B cell (primary cell): ENCODE measurements around the gene HSP90B1. TPM values are rescaled to one million over a fixed set of nuclear protein-coding genes. Genes with fewer than 3 reads are reported as not detected.
A peak's percentile ranks its signal among the peaks of the same experiment; 100 is the strongest.

Experiments used
- ATAC-seq: fragments of 200-7000 bp; cut with Tn5 transposase; one replicate; pipeline ENCODE4 v1.10.0; 2021; ENCODE audit warnings: low read depth, mild to moderate bottlenecking, moderate number of reproducible peaks, moderate library complexity
- CTCF ChIA-PET: fragments of 350-600 bp; sonication (Branson Sonifier 250); formaldehyde crosslinking; loops from one replicate; lab custom pipeline; 2021; ENCODE audit warnings: antibody characterized with exemption, inconsistent platforms; lab: Charles Lee
- POLR2A ChIA-PET: fragments of 350-600 bp; sonication (Branson Sonifier 250); formaldehyde crosslinking; loops from one replicate; lab custom pipeline; 2021; ENCODE audit warnings: antibody characterized with exemption; lab: Charles Lee
- DNase-seq: peaks from one replicate; pipeline ENCODE4 v3.0.0; 2013
- H2AFZ ChIP-seq: 2 replicates; pipeline ENCODE4 v1.6.1; 2012; ENCODE audit warnings: mild to moderate bottlenecking, low read depth, low read length; ENCODE audit not compliant: insufficient read depth, poor library complexity, severe bottlenecking
- H3K27ac ChIP-seq, 2 donors: 1 replicate in 1 of 2; 2 replicates in 1 of 2; pipeline ENCODE4 v1.5.1; 2012 to 2013; ENCODE audit warnings: low read length in 2 of 2, mild to moderate bottlenecking in 2 of 2, moderate library complexity in 1 of 2
- H3K27me3 ChIP-seq, 4 experiments: fragments of 200-600 bp in 1 of 4; sonication (generic) in 1 of 4; replicated peaks in 1 of 4; 1 replicate in 2 of 4; 2 replicates in 2 of 4; pipeline versions ENCODE4 v1.6.1 to v1.7.0; 2013 to 2016; ENCODE audit warnings: low read length in 3 of 4, mild to moderate bottlenecking in 2 of 4, mixed read lengths in 1 of 4, moderate library complexity in 1 of 4; ENCODE audit not compliant: insufficient read depth in 4 of 4, control insufficient read depth in 3 of 4; ENCODE audit errors: control extremely low read depth in 1 of 4
- H3K36me3 ChIP-seq, 2 experiments: replicated peaks in 1 of 2; 1 replicate in 1 of 2; 2 replicates in 1 of 2; pipeline versions ENCODE4 v1.6.1 to v1.7.1; 2013; ENCODE audit warnings: low read length in 1 of 2; ENCODE audit not compliant: insufficient read depth in 2 of 2, control insufficient read depth in 1 of 2; ENCODE audit errors: control extremely low read depth in 1 of 2, extremely low read depth in 1 of 2
- H3K4me1 ChIP-seq, 2 donors: fragments of 200-600 bp in 1 of 2; sonication (generic) in 1 of 2; 1 replicate in 1 of 2; 2 replicates in 1 of 2; pipeline versions ENCODE4 v1.5.1 to v1.6.1; 2013 to 2017; ENCODE audit warnings: low read length in 2 of 2; ENCODE audit not compliant: control insufficient read depth in 2 of 2, insufficient read depth in 2 of 2
- H3K4me2 ChIP-seq: replicated peaks from 2 replicates; pipeline ENCODE3; 2012; ENCODE audit warnings: mild to moderate bottlenecking, low read depth, low read length; ENCODE audit not compliant: poor library complexity, severe bottlenecking
- H3K4me3 ChIP-seq, 5 experiments: fragments of 200-600 bp in 1 of 5; sonication (generic) in 1 of 5; 1 replicate in 3 of 5; 2 replicates in 2 of 5; pipeline versions ENCODE4 v1.5.1 to v1.7.0; 2011 to 2016; ENCODE audit warnings: low read length in 4 of 5, mild to moderate bottlenecking in 4 of 5, low read depth in 2 of 5, control low read depth in 1 of 5, moderate library complexity in 1 of 5; ENCODE audit not compliant: insufficient read depth in 1 of 5; ENCODE audit errors: control extremely low read depth in 1 of 5, extremely low read depth in 1 of 5
- H3K79me2 ChIP-seq: fragments of 200-600 bp; sonication (generic); one replicate; pipeline ENCODE4 v1.6.0; 2016; ENCODE audit warnings: low read length; ENCODE audit not compliant: control insufficient read depth, insufficient read depth
- H3K9ac ChIP-seq: fragments of 200-600 bp; sonication (generic); 2 replicates; pipeline ENCODE4 v1.6.1; 2017; ENCODE audit warnings: mild to moderate bottlenecking, low read length, moderate library complexity
- H3K9me3 ChIP-seq, 3 donors: one replicate each; pipeline versions ENCODE4 v1.6.1 to v1.7.1; 2013; ENCODE audit warnings: low read length in 2 of 3; ENCODE audit not compliant: control insufficient read depth in 2 of 3, insufficient read depth in 1 of 3; ENCODE audit errors: control extremely low read depth in 1 of 3
- H4K20me1 ChIP-seq: 2 replicates; pipeline ENCODE4 v1.6.0; 2012; ENCODE audit warnings: mild to moderate bottlenecking, low read length; ENCODE audit not compliant: insufficient read depth, control insufficient read depth, poor library complexity, severe bottlenecking
- H3K27ac Mint-ChIP-seq: one replicate; pipeline ENCODE4 v1.8.0; 2021; ENCODE audit warnings: mixed read lengths
- H3K27me3 Mint-ChIP-seq: one replicate; pipeline ENCODE4 v1.8.0; 2021; ENCODE audit warnings: mixed read lengths
- H3K4me1 Mint-ChIP-seq: one replicate; pipeline ENCODE4 v1.8.0; 2021; ENCODE audit warnings: mixed read lengths
- H3K4me3 Mint-ChIP-seq: one replicate; pipeline ENCODE4 v1.8.0; 2021; ENCODE audit warnings: mixed read lengths
- H3K9me3 Mint-ChIP-seq: one replicate; pipeline ENCODE4 v1.8.0; 2022; ENCODE audit warnings: mixed read lengths; ENCODE audit not compliant: insufficient read depth
- CTCF ChIP-seq: fragments of 200-600 bp; IDR thresholded peaks from one replicate; pipeline ENCODE4 v1.8.0; 2022; ENCODE audit warnings: antibody characterized with exemption, mild to moderate bottlenecking
- EZH2 ChIP-seq: IDR thresholded peaks from 2 replicates; pipeline ENCODE4 v1.6.1; 2012; ENCODE audit warnings: borderline replicate concordance, low read depth, mild to moderate bottlenecking, moderate library complexity, low read length; ENCODE audit not compliant: insufficient read depth, poor library complexity, severe bottlenecking
- WGBS: methylation state at CpG from one replicate; pipeline ENCODE4 v1.1.5; 2013; ENCODE audit warnings: missing lambda C conversion rate; ENCODE audit not compliant: insufficient coverage; 5-methylcytosine and 5-hydroxymethylcytosine counted together
- intact Hi-C: fragments of 100-400 bp; cut with micrococcal nuclease; formaldehyde crosslinking; loops from one replicate; pipeline ENCODE4 v1.10.0; 2022
- polyA plus RNA-seq: library from polyadenylated mRNA; depleted of rRNA; stranded (reverse); fragments of >200 nt; gene quantifications from 2 replicates; pipeline ENCODE4 v1.2.3, GENCODE V29; 2012
- total RNA-seq, 2 donors: library from RNA; stranded (reverse); fragments of 120-200 nt in 1 of 2; gene quantifications; 1 replicate in 1 of 2; 2 replicates in 1 of 2; pipeline versions ENCODE4 v1.2.3 to v1.2.4, GENCODE V29; 2013 to 2022

HSP90B1 gene
- total and polyA plus RNA-seq, 2 donors (not counting 1 experiment from before 2014, with no cell fraction given): 94.5 to 203 TPM

GRCh38 chr12:103930787-103931735 is 851 bp downstream of the HSP90B1 start:
- no peak for ATAC-seq
- peaks cover 65% of the 10 kb centered on the region for H3K4me1 Mint-ChIP-seq
- H3K79me2 ChIP-seq: peaks cover 55% of the 10 kb centered on the region
- H3K4me3 Mint-ChIP-seq: peak overlapping the region; percentile 93
- TF ChIP-seq EZH2 (no peak), CTCF (no peak)
- peak overlapping the region; percentile 32 for H2AFZ ChIP-seq
- DNase-seq: peak; percentile 68
- H4K20me1 ChIP-seq: peaks cover 14% of the 10 kb centered on the region
- H3K9ac ChIP-seq: peak overlapping the region; percentile 86
- no peaks in the 10 kb centered on the region for H3K9me3 Mint-ChIP-seq
- POLR2A ChIA-PET: interaction anchor here (3.1 to 3.7 kb wide), 2 partner anchors 26 to 35 kb away, joined by 19 to 40 read pairs; partner anchors contain the start of gene TDG
- peak overlapping the region; percentile 98 for H3K27ac Mint-ChIP-seq
- no peaks in the 10 kb centered on the region for H3K27me3 ChIP-seq
- peaks cover 32 to 34% of the 10 kb centered on the region in 2 donors for H3K4me1 ChIP-seq
- WGBS: 2% methylated on average over 28 of the region's 37 CpGs
- H3K36me3 ChIP-seq: peaks cover 7 to 38% of the 10 kb centered on the region in 2 experiments
- peak overlapping the region; percentile 79 to 93 (median 80) for H3K4me3 ChIP-seq
- no peaks in the 10 kb centered on the region for H3K27me3 Mint-ChIP-seq
- intact Hi-C loops: loop anchor here (1.0 to 5.0 kb wide), 7 partner anchors 26 to 1869 kb away; partner anchors contain the start of genes HCFC2, NFYB, NT5DC3 and WASHC3
- CTCF ChIA-PET: interaction anchor here (1.6 to 4.9 kb wide), 2 partner anchors 47 to 51 kb away, joined by 5 to 23 read pairs; no protein-coding TSS in a partner anchor
- peak overlapping the region; percentile 86 for H3K4me2 ChIP-seq
- H3K27ac ChIP-seq: peak overlapping the region; percentile 86 to 100
- no peaks in the 10 kb centered on the region for H3K9me3 ChIP-seq
